HG03097 (cell line): ENCODE measurements around the gene TRABD.
"Not testable (repeated sequence)": the region's sequence is repeated elsewhere in the genome, so short reads cannot be mapped to it uniquely, and the experiment has no call there.

Source experiments
- ATAC-seq: cut with Tn5 transposase; IDR thresholded peaks from one replicate; pipeline ENCODE4 v1.9.1; 2021; ENCODE audit not compliant: unreplicated experiment, low FRiP score

Gene TRABD

DNA sequence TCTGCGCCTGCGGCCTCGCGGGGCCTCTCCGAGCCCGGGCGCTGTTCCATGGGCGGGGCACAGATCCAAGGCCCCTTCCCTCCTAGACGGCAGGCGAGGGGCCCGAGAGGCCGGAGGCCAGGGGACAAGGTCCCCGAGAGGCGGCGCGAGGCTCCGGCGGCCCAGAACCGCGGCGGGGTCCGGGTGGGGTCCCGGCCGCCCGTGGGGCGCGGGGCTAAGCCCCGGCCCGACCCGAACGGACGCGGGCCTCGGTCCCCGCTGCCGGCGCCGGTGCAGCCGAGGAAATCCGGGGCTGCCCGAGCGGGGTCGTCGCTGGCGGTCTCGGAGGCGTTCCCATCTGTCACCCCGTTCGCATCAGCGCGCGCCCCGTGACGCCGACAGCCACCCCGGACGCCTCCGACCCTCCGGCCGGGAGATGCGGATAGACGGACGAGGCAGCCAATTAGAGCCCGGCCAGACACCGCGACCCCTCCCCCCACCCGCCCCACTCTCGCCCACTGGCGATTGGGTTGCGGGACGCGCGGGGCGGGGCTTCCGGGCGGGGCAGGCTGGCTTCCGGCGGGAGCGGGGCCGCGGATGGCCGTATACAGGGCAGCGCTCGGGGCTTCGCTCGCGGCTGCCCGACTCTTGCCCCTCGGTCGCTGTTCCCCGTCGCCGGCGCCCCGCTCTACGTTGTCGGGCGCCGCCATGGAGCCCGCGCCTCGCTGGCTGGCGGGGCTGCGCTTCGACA lies 14.9 kb downstream of the TRABD start, which contains the start of gene SELENOO:
Gene SELENOO, plus strand, starts transcription at position 551 of the 730 bp plus-strand sequence. Its CDS starts 26 bp downstream, at position 577.
- peak; percentile 55 for ATAC-seq

DNA sequence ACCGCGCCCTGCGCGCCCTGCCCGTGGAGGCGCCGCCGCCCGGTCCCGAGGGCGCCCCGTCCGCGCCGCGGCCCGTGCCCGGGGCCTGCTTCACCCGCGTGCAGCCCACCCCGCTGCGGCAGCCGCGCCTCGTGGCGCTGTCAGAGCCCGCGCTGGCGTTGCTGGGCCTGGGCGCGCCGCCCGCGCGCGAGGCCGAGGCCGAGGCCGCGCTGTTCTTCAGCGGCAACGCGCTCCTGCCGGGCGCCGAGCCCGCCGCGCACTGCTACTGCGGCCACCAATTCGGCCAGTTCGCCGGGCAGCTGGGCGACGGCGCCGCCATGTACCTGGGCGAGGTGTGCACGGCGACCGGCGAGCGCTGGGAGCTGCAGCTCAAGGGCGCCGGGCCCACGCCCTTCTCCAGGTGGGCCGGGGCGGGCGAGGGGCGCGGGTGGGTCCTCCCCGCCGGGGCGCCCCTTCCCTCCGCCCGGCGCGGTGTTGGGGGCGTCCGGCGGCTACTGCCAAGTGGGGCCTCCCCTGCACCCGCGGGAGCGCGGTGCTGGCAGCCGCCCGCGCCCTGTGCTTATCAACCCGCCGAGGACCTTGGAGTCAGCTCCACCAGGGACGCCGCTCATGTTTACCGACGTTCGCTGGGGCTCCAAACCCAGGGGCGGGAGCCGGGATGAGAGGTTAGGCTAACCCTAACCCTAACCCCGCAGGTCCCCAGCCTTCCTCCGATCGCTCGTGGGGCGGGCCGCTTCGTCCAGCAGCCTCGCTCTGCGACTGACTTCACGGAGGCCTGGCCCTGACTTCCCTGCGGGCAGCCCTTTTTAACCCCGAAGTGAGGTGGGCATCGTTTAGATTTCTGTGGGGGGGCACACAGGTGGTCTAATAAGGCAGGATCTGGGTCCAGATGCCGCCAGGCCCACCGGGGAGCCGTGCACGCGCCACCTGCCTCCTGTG lies 15.7 kb downstream of the TRABD start:
- peak; percentile 22 for ATAC-seq

DNA sequence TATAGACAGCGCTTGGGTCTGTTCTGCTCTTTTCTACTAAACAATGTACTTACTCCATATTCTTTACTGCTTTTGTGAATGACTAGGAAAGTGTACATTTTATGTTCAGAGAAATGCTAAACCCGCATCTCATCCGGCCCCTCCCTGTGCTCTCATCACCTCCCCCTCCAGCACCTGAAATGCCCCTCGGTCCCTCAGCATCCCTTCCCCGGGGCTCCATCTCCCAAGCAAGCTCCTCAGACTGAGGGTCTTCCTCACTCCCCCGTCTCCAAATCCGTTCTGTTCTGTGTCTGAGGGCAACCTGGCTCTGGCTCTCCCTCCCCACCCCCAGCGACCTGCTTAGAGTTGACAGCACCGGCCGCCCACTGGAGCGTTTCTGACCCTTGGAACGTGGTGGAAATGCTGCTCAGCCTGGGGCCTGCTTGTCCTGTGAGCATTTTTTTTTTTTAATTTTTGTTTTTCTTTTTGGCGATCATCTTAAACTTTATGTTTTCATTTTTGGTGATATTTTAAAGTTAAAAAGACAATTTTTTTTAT lies 16.5 kb downstream of the TRABD start:
- no peak for ATAC-seq

DNA sequence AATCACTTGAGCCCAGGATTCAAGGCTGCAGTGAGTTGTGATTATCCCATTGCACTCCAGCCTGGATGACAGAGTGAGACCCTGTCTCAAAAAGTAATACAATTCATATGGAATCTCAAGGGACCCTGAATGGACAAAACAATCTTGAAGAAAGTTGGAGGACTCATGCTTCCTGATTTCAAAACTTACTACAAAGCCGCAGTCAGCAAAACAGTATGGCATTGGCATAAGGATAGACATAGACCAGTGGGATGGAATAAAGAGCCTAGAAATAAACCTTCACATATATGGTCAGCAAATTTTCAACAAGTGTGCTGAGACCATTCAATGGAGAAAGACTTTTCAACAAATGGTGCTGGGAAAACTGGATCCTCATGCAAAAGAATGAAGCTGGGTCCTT lies 17.6 kb downstream of the TRABD start:
- ATAC-seq, result no peak

DNA sequence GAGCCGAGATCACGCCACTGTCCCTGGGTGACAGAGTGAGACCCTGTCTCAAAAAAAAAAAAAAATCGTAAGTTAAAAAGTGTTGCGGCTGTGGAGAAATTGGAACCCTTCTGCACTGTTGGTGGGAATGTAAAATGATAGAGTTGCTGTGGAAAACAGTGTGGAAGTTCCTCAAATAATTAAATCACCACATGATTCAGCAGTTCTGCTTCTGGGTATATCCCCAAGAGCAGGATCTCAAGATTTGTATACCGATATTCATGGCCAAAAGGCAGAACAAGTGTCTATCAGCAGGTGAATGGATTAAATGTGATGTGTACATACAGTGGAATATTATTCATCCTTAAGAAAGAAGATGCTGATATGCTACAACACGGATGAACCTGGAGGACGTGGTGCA lies 18.9 kb downstream of the TRABD start:
- ATAC-seq, result no peak

DNA sequence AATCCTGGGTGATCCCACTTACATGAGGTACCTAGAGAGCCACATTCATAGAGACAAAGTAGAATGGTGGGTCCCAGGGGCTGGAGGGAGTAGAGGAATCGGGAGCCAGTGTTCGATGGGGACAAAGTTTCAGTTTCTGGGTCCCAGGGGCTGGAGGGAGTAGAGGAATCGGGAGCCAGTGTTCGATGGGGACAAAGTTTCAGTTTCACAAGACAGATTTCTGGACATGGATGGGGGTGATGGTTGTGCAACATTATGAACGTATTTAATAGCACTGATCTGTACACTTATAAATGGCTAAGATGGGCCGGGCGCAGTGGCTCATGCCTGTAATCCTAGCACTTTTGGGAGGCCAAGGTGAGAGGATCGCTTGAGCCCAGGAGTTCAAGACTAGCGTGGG lies 19.3 kb downstream of the TRABD start:
- ATAC-seq, result not testable (repeated sequence)

DNA sequence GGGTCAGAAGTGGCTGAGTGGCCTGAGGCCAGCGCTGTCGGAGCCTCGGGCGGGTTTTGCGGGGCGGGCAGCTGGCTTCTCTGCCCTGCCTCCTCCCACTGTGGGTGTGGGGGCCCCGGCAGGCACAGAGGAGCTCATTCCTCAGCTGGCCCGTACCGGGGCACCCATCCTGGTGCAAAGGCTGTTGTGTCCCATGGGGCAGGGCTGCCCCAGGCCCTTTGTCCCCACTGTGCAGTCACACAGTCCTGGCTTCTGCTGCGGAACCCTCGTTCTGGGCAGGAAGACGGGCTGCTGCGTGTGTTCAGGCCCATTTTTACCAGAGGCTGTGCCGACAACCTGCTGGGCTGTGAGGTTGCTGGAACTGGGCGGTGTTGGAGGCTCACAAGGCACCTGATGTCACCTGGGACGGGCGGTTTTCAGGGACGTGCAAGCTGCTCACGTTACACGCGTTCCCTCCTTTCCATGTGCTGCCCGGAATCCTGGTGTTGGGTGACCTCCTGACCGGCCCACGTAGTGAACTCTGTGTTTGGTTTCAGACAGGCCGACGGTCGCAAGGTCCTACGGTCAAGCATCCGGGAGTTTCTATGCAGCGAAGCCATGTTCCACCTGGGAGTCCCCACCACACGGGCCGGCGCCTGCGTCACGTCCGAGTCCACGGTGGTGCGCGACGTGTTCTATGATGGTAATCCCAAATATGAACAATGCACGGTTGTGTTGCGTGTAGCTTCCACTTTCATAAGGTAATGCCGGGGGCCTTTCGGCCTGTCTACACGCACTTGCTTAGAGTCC lies 20.3 kb downstream of the TRABD start:
- no peak for ATAC-seq

DNA sequence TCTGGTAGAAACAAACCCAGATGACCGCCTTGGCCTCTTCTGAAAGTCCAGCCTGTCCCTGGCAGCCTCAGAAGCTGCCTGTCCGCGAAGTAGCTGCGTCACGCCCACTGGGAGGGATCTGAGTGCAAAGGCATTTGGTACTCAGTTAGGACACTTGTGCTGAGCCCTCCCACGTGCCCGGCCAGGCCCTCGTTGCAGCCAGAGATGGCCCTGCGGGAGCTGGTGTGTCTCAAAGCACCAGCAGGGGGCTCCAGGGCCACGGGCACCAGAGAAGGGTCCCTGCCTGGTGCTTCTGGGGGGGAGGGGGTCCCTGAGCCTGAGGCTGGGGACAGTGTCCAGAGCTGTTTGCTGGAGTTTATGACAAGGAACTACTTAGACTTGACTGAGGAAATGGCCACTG lies 20.9 kb downstream of the TRABD start:
- ATAC-seq, result no peak

DNA sequence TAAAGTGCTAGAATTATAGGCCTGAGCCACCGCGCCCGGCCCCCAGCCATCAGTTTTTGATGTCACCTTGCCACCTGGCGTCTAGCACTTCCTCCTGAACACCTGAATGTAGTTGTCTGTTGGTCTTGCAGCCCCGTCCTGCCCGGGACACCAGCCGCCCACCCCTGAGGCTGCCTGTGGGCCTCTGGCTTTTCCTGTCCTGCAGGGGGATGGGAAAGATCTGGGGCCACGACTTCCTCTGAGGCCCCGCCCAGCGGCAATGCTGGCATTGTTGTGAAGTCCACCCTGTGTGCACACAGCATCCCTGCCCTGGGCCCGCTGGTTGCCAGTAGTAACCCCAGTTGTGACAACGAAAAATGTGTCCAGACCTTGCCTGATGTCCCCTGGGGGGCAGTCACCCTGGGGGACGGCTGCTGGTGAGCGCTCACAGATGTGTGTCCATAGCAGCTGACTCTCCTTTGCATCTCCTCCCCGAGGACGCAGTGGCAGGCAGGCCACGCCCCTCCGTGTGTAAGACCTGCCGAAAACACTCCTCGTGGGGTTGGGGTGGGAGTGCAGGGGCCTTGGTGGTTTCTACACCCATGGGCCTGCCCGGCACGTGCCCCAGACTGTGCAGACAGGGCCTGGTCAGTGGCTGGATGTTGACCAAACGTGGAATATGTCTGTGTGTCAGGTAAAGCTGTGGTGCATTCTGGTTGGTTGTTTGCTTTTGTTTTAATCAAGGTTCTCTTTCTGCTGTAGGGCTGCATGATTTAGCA lies 21.8 kb downstream of the TRABD start:
- ATAC-seq, result no peak

DNA sequence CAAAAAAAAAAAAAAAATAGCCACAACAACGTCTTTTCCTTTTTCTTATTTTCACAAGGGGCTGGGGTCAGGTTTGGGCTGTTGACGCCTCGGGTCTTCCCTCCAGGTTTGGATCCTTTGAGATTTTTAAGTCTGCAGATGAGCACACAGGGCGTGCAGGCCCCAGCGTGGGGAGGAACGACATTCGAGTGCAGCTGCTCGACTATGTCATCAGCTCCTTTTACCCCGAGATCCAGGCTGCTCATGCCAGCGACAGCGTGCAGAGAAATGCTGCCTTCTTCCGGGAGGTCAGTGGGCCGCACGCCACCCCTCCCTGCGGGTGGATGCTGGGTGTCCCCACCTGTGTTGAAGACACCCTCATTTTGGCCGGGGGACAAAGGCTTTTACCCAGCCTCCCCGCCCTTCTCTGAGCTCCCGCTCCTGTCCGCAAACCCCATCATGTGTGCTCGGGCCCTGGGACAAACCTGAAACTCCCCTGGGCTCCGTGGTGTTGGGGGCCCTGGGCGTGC lies 22.8 kb downstream of the TRABD start:
- ATAC-seq, result no peak

DNA sequence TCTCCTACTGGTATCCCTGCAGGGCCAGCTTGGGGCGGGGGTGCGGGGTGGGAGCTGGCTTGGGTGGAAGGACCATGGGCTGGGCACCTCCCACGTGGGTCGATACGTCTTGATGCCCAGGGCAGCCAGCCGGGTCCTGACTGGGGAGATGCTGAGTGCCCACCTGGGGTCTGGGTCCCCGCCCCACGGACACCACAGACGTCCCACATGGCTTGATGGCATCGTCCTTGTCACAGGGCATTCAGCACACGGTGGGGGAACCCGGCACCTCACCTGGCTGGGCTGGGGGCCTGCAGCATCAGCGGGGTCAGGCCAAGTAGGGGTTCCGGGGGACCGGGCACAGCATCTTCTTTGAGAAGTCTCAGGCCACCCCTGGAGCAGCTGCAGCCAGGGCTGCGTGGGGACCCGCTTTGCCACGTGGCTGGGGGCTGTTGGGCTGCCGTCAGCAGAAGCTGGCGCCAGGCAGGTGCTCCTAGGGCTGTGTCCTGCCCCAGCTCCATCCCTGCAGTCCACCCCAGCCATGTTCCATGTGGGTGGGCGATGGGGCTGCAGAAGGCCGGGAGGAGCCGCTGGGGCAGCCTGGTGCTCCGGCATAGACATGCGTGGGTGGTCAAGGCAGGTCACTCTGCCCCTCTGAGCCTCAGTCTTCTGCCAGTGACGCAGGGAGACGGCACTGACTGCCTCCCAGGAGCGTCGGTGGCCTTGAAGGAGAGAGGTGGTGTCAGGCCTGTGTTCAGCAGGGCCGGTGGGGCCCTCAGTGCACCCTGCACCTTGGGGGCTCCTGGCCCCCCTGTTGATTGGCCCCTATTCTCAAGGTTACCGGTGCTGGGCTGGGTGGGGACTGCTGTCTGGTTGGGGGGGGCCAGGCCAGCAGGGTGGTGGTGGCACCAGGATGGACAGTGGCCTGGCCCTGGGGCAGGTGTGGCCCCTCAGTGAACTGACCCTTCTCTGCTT lies 23.5 kb downstream of the TRABD start:
- ATAC-seq, result no peak

DNA sequence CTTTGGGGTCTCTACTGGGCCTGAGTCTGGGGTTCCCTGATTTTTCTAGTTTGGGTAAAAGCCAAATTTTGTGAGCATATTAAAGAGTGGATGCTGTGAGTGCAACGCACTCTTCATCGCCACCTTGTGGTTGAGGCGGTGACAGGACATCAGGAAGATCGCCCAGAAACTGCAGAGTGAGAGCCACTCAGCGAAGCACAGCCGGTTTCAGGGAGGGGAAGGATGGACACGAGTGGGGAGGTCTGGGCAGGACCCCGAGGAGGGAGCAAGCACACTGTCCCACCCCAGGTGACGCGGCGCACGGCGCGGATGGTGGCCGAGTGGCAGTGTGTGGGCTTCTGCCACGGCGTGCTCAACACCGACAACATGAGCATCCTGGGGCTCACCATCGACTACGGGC lies 24.2 kb downstream of the TRABD start:
- ATAC-seq, result no peak

DNA sequence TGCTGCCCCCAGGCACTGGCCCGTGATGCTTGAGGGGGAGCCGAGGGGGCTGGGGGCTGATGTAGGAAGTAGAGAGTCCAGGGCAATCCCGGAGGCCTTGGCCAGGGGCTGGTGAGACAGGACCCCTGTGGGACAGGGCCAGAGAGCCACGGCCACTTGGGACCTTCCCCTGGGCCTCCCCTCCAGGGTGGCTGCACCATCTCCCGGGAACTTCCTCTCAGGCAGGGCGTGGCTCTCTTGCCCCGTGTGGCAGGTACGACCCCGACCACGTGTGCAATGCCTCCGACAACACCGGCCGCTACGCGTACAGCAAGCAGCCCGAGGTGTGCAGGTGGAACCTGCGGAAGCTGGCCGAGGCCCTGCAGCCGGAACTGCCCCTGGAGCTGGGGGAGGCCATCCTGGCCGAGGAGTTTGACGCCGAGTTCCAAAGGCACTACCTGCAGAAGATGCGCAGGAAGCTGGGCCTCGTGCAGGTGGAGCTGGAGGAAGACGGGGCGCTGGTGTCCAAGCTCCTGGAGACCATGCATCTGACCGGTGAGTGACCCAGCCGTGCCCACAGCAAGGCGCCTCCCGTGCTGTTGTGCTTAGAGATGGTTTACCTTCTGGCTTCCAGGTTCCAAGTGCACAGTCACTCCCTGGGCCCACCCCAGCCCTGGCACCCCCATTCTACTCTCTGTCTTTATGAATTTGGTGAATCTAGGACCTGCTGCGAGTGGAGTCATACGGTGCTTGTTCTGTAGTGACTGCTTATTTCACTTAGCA lies 24.8 kb downstream of the TRABD start:
- no peak for ATAC-seq

DNA sequence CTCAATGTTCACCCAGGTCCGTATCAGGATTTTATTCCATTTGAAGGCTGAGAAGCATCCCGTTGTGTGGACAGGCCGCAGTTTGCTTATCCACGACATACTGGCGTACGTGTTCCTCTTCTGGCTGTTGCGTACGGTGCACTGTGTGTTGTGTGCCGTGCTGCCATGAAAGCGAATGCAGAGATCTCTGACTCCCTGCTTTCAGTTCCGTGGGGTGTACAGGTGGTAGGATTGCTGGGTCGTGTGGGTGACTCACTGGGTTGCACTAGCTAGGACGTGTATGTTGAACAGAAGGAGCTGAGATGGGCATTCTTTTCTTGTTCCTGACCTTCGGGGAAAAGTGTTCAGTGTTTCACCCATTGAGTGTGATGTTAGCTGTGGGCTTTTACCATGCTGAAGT lies 25.4 kb downstream of the TRABD start:
- no peak for ATAC-seq

DNA sequence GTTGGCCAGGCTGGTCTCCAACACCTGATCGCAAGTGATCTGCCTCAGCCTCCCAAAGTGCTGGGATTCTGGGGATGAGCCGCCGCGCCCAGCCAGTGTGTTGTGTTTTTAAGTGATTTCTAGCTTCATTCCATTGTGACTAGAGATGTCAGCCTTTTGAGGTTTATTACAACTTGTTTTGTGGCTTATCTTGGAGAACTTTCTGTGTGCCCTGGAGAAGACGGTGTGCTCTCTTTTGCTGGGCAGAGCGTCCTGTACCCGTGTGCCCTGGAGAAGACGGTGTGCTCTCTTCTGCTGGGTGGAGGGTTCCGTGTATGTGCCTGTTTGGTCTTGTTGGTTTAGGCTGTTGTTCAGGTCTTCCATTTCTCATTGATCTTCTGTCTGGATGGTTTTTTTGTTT lies 27.6 kb downstream of the TRABD start:
- no peak for ATAC-seq

DNA sequence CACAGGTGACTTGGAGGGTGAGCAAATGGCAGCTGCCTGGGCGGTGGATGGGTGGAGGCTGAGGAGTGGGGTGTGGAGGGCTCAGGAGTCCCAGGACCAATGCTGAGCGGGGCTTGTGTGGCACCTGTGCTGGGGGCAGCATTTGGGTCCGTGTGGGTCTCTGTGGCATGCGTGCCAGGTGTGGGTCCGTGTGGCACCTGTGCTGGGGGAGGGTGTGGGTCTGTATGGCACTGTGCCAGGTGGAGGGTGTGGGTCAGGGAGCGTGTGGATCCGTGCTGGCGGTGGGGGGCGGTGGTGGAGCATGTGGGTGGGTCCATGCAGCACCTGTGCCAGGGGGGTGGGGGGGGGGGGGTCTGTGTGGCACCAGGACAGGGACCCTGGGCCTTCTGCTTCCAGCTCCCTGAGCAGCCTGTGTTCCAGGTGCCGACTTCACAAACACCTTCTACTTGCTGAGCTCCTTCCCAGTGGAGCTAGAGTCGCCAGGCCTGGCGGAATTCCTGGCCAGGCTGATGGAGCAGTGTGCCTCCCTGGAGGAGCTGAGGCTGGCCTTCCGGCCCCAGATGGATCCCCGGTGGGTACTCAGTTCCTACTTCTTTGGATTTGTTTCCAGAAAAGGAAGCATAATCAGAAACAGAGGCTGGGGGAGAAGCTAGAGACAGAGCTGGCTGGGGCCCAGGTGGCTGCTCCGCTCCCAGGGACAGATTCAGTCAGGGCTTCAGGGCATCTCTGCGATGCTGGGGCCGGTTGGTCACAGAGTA lies 29.8 kb downstream of the TRABD start:
- no peak for ATAC-seq

DNA sequence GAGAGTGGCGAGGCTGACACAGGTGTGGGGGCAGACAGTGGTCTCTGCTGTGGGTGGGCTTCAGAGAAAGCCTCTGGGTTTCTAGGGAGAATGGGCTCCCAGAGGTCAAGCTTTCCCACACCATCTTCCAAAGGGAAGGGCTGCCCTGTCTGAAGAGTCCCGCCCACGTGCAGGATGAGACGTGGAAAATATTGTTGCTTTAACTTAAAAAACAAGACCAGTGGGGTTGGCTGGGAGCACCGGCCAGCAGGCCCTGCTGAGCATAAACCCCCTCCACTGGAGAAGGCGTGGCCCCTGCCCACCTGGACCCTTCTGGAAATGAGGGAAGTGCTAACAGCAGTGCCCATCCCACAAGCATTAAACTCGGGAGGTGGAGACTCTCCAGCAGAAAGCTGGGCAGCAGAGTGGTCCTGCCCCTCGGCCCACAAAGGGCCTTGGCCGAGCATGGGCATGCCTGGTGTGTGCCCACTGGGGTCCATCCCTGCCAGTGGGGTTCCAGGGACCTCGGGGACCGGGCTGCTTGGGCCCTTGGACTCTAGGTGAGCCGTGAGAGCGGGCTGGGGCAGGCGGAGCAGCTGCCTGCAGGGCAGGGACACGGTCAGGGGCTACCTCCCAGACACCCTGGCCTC lies 30.5 kb downstream of the TRABD start:
- ATAC-seq, result no peak
